ENCODE data around the gene ARPP19.

GRCh38 chr15:52576692-52577091, 7.9 kb upstream of the ARPP19 start:
- TF ChIP-seq EP300 (IDR thresholded peaks at IDR 0.05): no peak
- TF ChIP-seq CTCF (IDR thresholded peaks at IDR 0.05): no peak
